H1 (cell line): Measurements from ENCODE around the gene LRRC40. TPM values are rescaled to one million over a fixed set of nuclear protein-coding genes. Genes with fewer than 3 reads are reported as not detected.

Source experiments
- CTCF ChIA-PET: fragments of 300-600 bp; sonication (Branson Sonifier 250); formaldehyde crosslinking; loops from one replicate; lab custom pipeline; 2021; ENCODE audit not compliant: partially characterized antibody; lab: Charles Lee
- POLR2A ChIA-PET: fragments of 300-600 bp; sonication (Branson Sonifier 250); formaldehyde crosslinking; loops from one replicate; lab custom pipeline; 2021; ENCODE audit warnings: inconsistent platforms; ENCODE audit not compliant: partially characterized antibody; lab: Charles Lee
- DNase-seq, 2 experiments: peaks; one replicate each; pipeline versions ENCODE4 v3.0.0 to v3.0.0-alpha.2; 2010 to 2022; ENCODE audit warnings: low spot score in 2 of 2, low read depth in 1 of 2, mixed read lengths in 1 of 2
- FAIRE-seq: peaks from 2 replicates; lab custom pipeline; 2011; peaks lifted over from hg19 to GRCh38; lab: Jason Lieb, UNC
- H2AFZ ChIP-seq: 2 replicates; pipeline ENCODE4 v1.8.1; 2012; ENCODE audit warnings: low read length, inconsistent platforms
- H2AK5ac ChIP-seq: 2 replicates; pipeline ENCODE4 v1.6.1; 2013; ENCODE audit warnings: low read depth, low read length
- H2BK120ac ChIP-seq: replicated peaks from 2 replicates; pipeline ENCODE3; 2013; ENCODE audit warnings: low read depth, low read length, inconsistent platforms
- H2BK12ac ChIP-seq: 2 replicates; pipeline ENCODE4 v1.6.1; 2013; ENCODE audit warnings: low read depth, low read length
- H2BK15ac ChIP-seq: 2 replicates; pipeline ENCODE4 v1.6.1; 2013; ENCODE audit warnings: low read length
- H2BK20ac ChIP-seq: 2 replicates; pipeline ENCODE4 v1.6.1; 2013; ENCODE audit warnings: low read length
- H2BK5ac ChIP-seq: 2 replicates; pipeline ENCODE4 v1.6.1; 2013; ENCODE audit warnings: low read depth, low read length
- H3K14ac ChIP-seq: 2 replicates; pipeline ENCODE4 v1.6.1; 2013; ENCODE audit warnings: inconsistent platforms; ENCODE audit not compliant: insufficient read length
- H3K18ac ChIP-seq: 2 replicates; pipeline ENCODE4 v1.6.1; 2013; ENCODE audit warnings: low read length; ENCODE audit errors: extremely low read depth
- H3K23ac ChIP-seq: 2 replicates; pipeline ENCODE4 v1.6.1; 2013; ENCODE audit warnings: inconsistent platforms; ENCODE audit not compliant: insufficient read length
- H3K23me2 ChIP-seq: 2 replicates; pipeline ENCODE4 v1.6.1; 2013; ENCODE audit warnings: low read depth, low read length
- H3K27ac ChIP-seq: 2 replicates; pipeline ENCODE4 v1.6.1; 2011; ENCODE audit warnings: low read depth, low read length, inconsistent platforms
- H3K27me3 ChIP-seq, 4 experiments: replicated peaks in 1 of 4; 1 replicate in 1 of 4; 2 replicates in 3 of 4; pipeline versions ENCODE4 v1.6.1 to v1.8.1; 2011 to 2013; ENCODE audit warnings: low read length in 3 of 4, mild to moderate bottlenecking in 3 of 4, inconsistent platforms in 2 of 4, mixed read lengths in 2 of 4, moderate library complexity in 1 of 4; ENCODE audit not compliant: control insufficient read depth in 3 of 4, insufficient read depth in 3 of 4; ENCODE audit errors: extremely low read depth in 1 of 4
- H3K36me3 ChIP-seq, 4 experiments: 2 replicates each; pipeline versions ENCODE4 v1.6.1 to v1.8.1; 2011 to 2013; ENCODE audit warnings: mild to moderate bottlenecking in 4 of 4, low read length in 3 of 4, moderate library complexity in 2 of 4, control low read depth in 1 of 4, inconsistent platforms in 1 of 4; ENCODE audit not compliant: insufficient read depth in 4 of 4, control insufficient read depth in 2 of 4
- H3K4ac ChIP-seq: replicated peaks from 2 replicates; pipeline ENCODE3; 2013; ENCODE audit warnings: low read length, low read depth, mixed read lengths, inconsistent platforms; ENCODE audit not compliant: insufficient read length
- H3K4me1 ChIP-seq, 4 experiments: replicated peaks in 1 of 4; 1 replicate in 1 of 4; 2 replicates in 3 of 4; pipeline versions ENCODE4 v1.6.1 to v1.8.1; 2011 to 2013; ENCODE audit warnings: low read length in 3 of 4, inconsistent platforms in 2 of 4, mixed read lengths in 1 of 4; ENCODE audit not compliant: insufficient read depth in 4 of 4, control insufficient read depth in 3 of 4
- H3K4me2 ChIP-seq, 2 experiments: 2 replicates each; pipeline versions ENCODE4 v1.6.1 to v1.8.1; 2011 to 2013; ENCODE audit warnings: low read depth in 2 of 2, low read length in 2 of 2, control low read depth in 1 of 2, inconsistent platforms in 1 of 2, mild to moderate bottlenecking in 1 of 2; ENCODE audit not compliant: insufficient read depth in 1 of 2
- H3K4me3 ChIP-seq, 4 experiments: fragments of 200-600, 300-600 bp in 1 of 4; sonication (generic), shearing (Covaris generic), sonication (Bioruptor Twin) in 1 of 4; 2 replicates each; pipeline versions ENCODE4 v1.5.1 to v1.8.1; 2011 to 2016; ENCODE audit warnings: low read length in 4 of 4, low read depth in 3 of 4, control low read depth in 2 of 4, inconsistent platforms in 2 of 4, mild to moderate bottlenecking in 2 of 4, mixed read lengths in 1 of 4, moderate library complexity in 1 of 4; ENCODE audit not compliant: insufficient read depth in 2 of 4; ENCODE audit errors: extremely low read depth in 1 of 4
- H3K56ac ChIP-seq: replicated peaks from 2 replicates; pipeline ENCODE3; 2013; ENCODE audit warnings: low read depth, mild to moderate bottlenecking, mixed read lengths, low read length, inconsistent platforms; ENCODE audit not compliant: insufficient read length
- H3K79me1 ChIP-seq: 2 replicates; pipeline ENCODE4 v1.6.1; 2013; ENCODE audit warnings: low read depth, low read length, control low read depth
- H3K79me2 ChIP-seq, 2 experiments: 2 replicates each; pipeline versions ENCODE4 v1.6.1 to v1.8.1; 2012 to 2013; ENCODE audit warnings: low read length in 2 of 2, mild to moderate bottlenecking in 2 of 2, inconsistent platforms in 1 of 2; ENCODE audit not compliant: insufficient read depth in 2 of 2, control insufficient read depth in 1 of 2
- H3K9ac ChIP-seq, 4 experiments: replicated peaks in 1 of 4; 1 replicate in 1 of 4; 2 replicates in 3 of 4; pipeline versions ENCODE4 v1.6.1 to v1.8.1; 2011 to 2013; ENCODE audit warnings: low read depth in 3 of 4, low read length in 3 of 4, control low read depth in 2 of 4, mild to moderate bottlenecking in 2 of 4, moderate library complexity in 2 of 4, inconsistent platforms in 1 of 4; ENCODE audit errors: extremely low read depth in 1 of 4
- H3K9me3 ChIP-seq, 2 experiments: 2 replicates each; pipeline versions ENCODE4 v1.6.1 to v1.8.1; 2012 to 2013; ENCODE audit warnings: mild to moderate bottlenecking in 2 of 2, moderate library complexity in 2 of 2, control low read depth in 1 of 2, inconsistent platforms in 1 of 2, low read depth in 1 of 2, low read length in 1 of 2, mixed read lengths in 1 of 2; ENCODE audit not compliant: insufficient read depth in 2 of 2
- H4K20me1 ChIP-seq, 2 experiments: replicated peaks in 1 of 2; 2 replicates each; pipeline versions ENCODE3 to v1.8.1; 2011 to 2013; ENCODE audit warnings: inconsistent platforms in 2 of 2, low read length in 2 of 2, mild to moderate bottlenecking in 1 of 2; ENCODE audit not compliant: insufficient read depth in 2 of 2, control insufficient read depth in 1 of 2
- H4K5ac ChIP-seq: 2 replicates; pipeline ENCODE4 v1.6.1; 2013; ENCODE audit warnings: low read length, low read depth, mixed read lengths, inconsistent platforms; ENCODE audit not compliant: insufficient read length
- H4K8ac ChIP-seq: 2 replicates; pipeline ENCODE4 v1.8.0; 2013; ENCODE audit warnings: mild to moderate bottlenecking, moderate library complexity, low read length, inconsistent platforms; ENCODE audit not compliant: insufficient read depth; ENCODE audit errors: extremely low read depth
- H4K91ac ChIP-seq: replicated peaks from 2 replicates; pipeline ENCODE3; 2013; ENCODE audit warnings: low read length, mixed read lengths, inconsistent platforms; ENCODE audit not compliant: insufficient read length
- BACH1 ChIP-seq: IDR thresholded peaks from 2 replicates; pipeline ENCODE4 v1.6.1; 2012; ENCODE audit warnings: low read length, improper control_type of control experiment
- CHD2 ChIP-seq: IDR thresholded peaks from 2 replicates; pipeline ENCODE4 v1.6.1; 2012; ENCODE audit warnings: low read length, improper control_type of control experiment
- CREB1 ChIP-seq: IDR thresholded peaks from 2 replicates; pipeline ENCODE4 v1.6.1; 2012; ENCODE audit warnings: inconsistent platforms
- GTF2F1 ChIP-seq: IDR thresholded peaks from 2 replicates; pipeline ENCODE4 v1.6.1; 2012; ENCODE audit warnings: low read depth, low read length, improper control_type of control experiment, borderline replicate concordance
- HDAC2 ChIP-seq, 2 experiments: fragments of 300-600 bp in 1 of 2; sonication (generic) in 1 of 2; IDR thresholded peaks; 2 replicates each; pipeline ENCODE4 v1.6.1; 2011 to 2012; ENCODE audit warnings: low read depth in 2 of 2, low read length in 2 of 2, mild to moderate bottlenecking in 2 of 2, moderate library complexity in 2 of 2, borderline replicate concordance in 1 of 2, inconsistent platforms in 1 of 2
- KDM4A ChIP-seq: IDR thresholded peaks from one replicate; pipeline ENCODE4 v1.7.1; 2012; ENCODE audit warnings: low read depth, mild to moderate bottlenecking, moderate library complexity, low read length, inconsistent platforms; ENCODE audit not compliant: severe bottlenecking
- RNF2 ChIP-seq: fragments of 200-900, 300-1000 bp; sonication (generic); IDR thresholded peaks from 2 replicates; pipeline ENCODE4 v1.7.1; 2016; ENCODE audit warnings: borderline replicate concordance, low read depth, mild to moderate bottlenecking, antibody characterized with exemption, low read length; ENCODE audit not compliant: poor library complexity, severe bottlenecking; ENCODE audit errors: missing control alignments
- RXRA ChIP-seq: IDR thresholded peaks from 2 replicates; pipeline ENCODE4 v1.6.1; 2011; ENCODE audit warnings: low read depth, mild to moderate bottlenecking, low read length, moderate library complexity; ENCODE audit not compliant: insufficient read depth
- SIN3A ChIP-seq, 2 experiments: IDR thresholded peaks in 1 of 2; conservative IDR thresholded peaks in 1 of 2; 2 replicates each; pipeline ENCODE4 v1.6.1; 2011 to 2012; ENCODE audit warnings: low read length in 2 of 2, improper control_type of control experiment in 1 of 2, low read depth in 1 of 2, mild to moderate bottlenecking in 1 of 2
- SP1 ChIP-seq: IDR thresholded peaks from 2 replicates; pipeline ENCODE4 v1.6.1; 2011; ENCODE audit warnings: low read depth, low read length
- ZNF274 ChIP-seq: IDR thresholded peaks from 2 replicates; pipeline ENCODE4 v1.7.0; 2012; ENCODE audit warnings: low read length, borderline replicate concordance; ENCODE audit errors: extremely low read depth
- WGBS, 2 experiments: shearing (Covaris generic) in 1 of 2; methylation state at CpG; one replicate each; pipeline versions ENCODE4 v1.1.6 to v1.1.7; 2013 to 2015; ENCODE audit warnings: low lambda C conversion rate in 2 of 2, mixed read lengths in 2 of 2, inconsistent platforms in 1 of 2, low coverage in 1 of 2, missing lambda C conversion rate in 1 of 2; ENCODE audit not compliant: insufficient replicate concordance in 2 of 2, insufficient coverage in 1 of 2, insufficient read length in 1 of 2; ENCODE audit errors: extremely low coverage in 1 of 2, missing lambda C conversion rate in 1 of 2; 5-methylcytosine and 5-hydroxymethylcytosine counted together
- polyA plus RNA-seq, 7 experiments: library from polyadenylated mRNA; depleted of rRNA in 3 of 7; stranded (reverse) in 5 of 7; unstranded in 2 of 7; fragments of >200 nt in 5 of 7; fragments of 200-250 nt in 2 of 7; gene quantifications; 1 replicate in 5 of 7; 2 replicates in 1 of 7; 4 replicates in 1 of 7; pipeline versions ENCODE4 v1.2.1 to v1.2.3, GENCODE V29; 2011 to 2013; ENCODE audit warnings: missing spikeins in 2 of 7, mixed read lengths in 2 of 7
- total RNA-seq: library from RNA; stranded (reverse); fragmentation: NEBNext Ultra II Directional; extraction: Animal tissue kit (Norgen Biotek cat#: 25700); gene quantifications from 2 replicates; pipeline ENCODE4 v1.2.1, GENCODE V29; 2021
- TF ChIP-seq, protein P1 (sequence below): IDR thresholded peaks from 2 replicates; pipeline ENCODE4 v1.6.1; 2011; ENCODE audit warnings: low read depth, mild to moderate bottlenecking, low read length; ENCODE audit not compliant: insufficient read depth

LRRC40 gene
- total and polyA plus RNA-seq, 2 of the 8 experiments (the other 6 are each of a cell fraction or from before 2014, with no cell fraction given): 13.4 to 30.8 TPM

DNA sequence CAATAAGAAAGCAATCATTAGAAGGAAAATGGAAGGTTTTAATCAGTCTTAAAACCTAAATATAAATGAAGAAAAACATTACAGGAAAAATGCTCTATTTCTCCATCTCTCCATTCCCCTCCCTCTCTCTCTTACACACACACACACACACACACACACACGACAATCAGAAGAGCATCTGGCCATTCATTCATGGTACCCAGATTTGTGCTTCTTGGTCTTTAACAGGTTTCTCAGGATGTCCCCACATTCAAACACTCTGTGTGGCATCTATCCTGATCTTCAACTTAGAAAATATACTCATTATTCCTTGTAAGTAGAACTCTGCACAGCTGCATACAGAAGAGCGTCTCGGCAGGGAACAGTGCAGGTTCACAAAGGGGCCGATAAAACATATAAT is 779 bp downstream of the LRRC40 start:
- Histone ChIP-seq H3K79me2 (peaks cover 13 to 94% of the 10 kb centered on the region in 2 experiments), H3K36me3 (peaks cover 0 to 8% (median 1%) of the 10 kb centered on the region in 4 experiments; a peak in 3 of 8 replicates), H4K20me1 (no peaks in the 10 kb centered on the region), H3K4me2 (peak overlapping the region; percentile 72 to 81), H3K79me1 (peaks cover 2% of the 10 kb centered on the region; the same call in 1 of the 2 replicates), H3K18ac (no peak overlapping the region), H3K9ac (peak overlapping the region in 3 of 4 experiments; percentile 58 to 98 (median 96); a peak in 5 of 7 replicates), H3K23ac (no peak overlapping the region), H3K4me3 (peak overlapping the region; percentile 84 to 99 (median 95)), H3K9me3 (no peaks in the 10 kb centered on the region), H2AFZ (peak overlapping the region; percentile 95; the same call in 1 of the 2 replicates), H3K27ac (0 out of 2 replicates have a peak overlapping the region, but pooled peaks have one; percentile 91), H4K91ac (no peak overlapping the region), H2BK15ac (no peak overlapping the region), H3K4me1 (peaks cover 0 to 3% (median 0%) of the 10 kb centered on the region in 4 experiments; a peak in 1 of 7 replicates), H3K56ac (no peak overlapping the region), H3K23me2 (0 out of 2 replicates have a peak, but pooled peaks cover 1% of the 10 kb centered on the region), H2BK120ac (no peak overlapping the region), H2BK5ac (no peak overlapping the region), H4K5ac (no peak overlapping the region), H2BK12ac (no peak overlapping the region), H3K14ac (no peak overlapping the region), H3K4ac (no peak overlapping the region), H2BK20ac (no peak overlapping the region), H4K8ac (no peak overlapping the region), H3K27me3 (no peaks in the 10 kb centered on the region), H2AK5ac (no peak overlapping the region)
- CTCF ChIA-PET: interaction anchor here (1.9 kb wide), 1 partner anchor 12 kb away, joined by 7 read pairs; no protein-coding TSS in a partner anchor
- DNase-seq: no peak
- FAIRE-seq: no peak
- WGBS, 2 experiments: 18% methylated on average over 4 of the region's 4 CpGs; no CpG with 5 or more reads in 1 of the 2 experiments
- POLR2A ChIA-PET: interaction anchor here (1.6 to 8.5 kb wide), 3 partner anchors 16 to 206 kb away, joined by 4 to 67 read pairs (median 9); partner anchors contain the start of genes CTH and SRSF11
- TF ChIP-seq, protein P1, sequence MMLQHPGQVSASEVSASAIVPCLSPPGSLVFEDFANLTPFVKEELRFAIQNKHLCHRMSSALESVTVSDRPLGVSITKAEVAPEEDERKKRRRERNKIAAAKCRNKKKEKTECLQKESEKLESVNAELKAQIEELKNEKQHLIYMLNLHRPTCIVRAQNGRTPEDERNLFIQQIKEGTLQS: no peak
- TF ChIP-seq SP1: no peak
- TF ChIP-seq ZNF274: no peak
- TF ChIP-seq GTF2F1: no peak
- no peak for TF ChIP-seq SIN3A (conservative IDR thresholded peaks at IDR 0.05 in 1 of 2, IDR thresholded peaks at IDR 0.05 in 1 of 2; ENCODE audit: low read depth in 1 of 2, low read length in 2 of 2)
- TF ChIP-seq CREB1: no peak
- TF ChIP-seq HDAC2 (IDR thresholded peaks at IDR 0.05; ENCODE audit: borderline replicate concordance in 1 of 2, low read depth in 2 of 2, low read length in 2 of 2): no peak
- no peak for TF ChIP-seq KDM4A
- no peak for TF ChIP-seq RNF2
- no peak for TF ChIP-seq BACH1
- no peak for TF ChIP-seq CHD2
- no peak for TF ChIP-seq RXRA
